Adrenal gland (tissue), 5 donors: ENCODE data around the gene DIAPH3.
"Not testable (repeated sequence)": the region's sequence is repeated elsewhere in the genome, so short reads cannot be mapped to it uniquely, and the experiment has no call there.

Source experiments
- POLR2A ChIP-seq, 2 donors: fragments of 450-650 bp; IDR thresholded peaks; one replicate each; pipeline ENCODE4 v1.6.1; 2017; ENCODE audit warnings: antibody characterized with exemption in 2 of 2, mild to moderate bottlenecking in 2 of 2, moderate library complexity in 1 of 2
- TF ChIP-seq, protein P1 (sequence below), 6 experiments: fragments of 450-650 bp in 4 of 6; fragments of 200-600 bp in 2 of 6; sonication (generic) in 1 of 6; IDR thresholded peaks; 1 replicate in 5 of 6; 2 replicates in 1 of 6; pipeline versions ENCODE4 v1.5.1 to v1.8.0; 2016 to 2021; ENCODE audit warnings: antibody characterized with exemption in 6 of 6, mild to moderate bottlenecking in 2 of 6, moderate library complexity in 1 of 6
- donor health status: DM: no; HTN: no; CAD: no.

DNA sequence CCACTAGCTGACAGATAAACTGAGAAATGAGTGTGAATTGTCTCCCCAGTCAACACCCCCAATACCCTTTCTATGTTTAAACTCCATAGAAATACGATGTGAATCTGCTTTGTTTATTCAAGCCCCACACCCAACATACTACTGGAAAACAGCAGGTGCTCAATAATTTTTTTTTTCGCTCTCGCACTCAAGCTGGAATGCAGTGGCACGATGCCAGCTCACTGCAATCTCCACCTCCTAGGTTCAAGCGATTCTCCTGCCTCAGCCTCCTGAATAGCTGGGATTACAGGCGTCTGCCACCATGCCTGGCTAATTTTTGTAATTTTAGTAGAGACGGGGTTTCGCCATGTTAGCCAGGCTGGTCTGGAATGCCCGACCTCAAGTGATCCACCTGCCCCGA lies 123.1 kb downstream of the DIAPH3 start:
- TF ChIP-seq, protein P1, sequence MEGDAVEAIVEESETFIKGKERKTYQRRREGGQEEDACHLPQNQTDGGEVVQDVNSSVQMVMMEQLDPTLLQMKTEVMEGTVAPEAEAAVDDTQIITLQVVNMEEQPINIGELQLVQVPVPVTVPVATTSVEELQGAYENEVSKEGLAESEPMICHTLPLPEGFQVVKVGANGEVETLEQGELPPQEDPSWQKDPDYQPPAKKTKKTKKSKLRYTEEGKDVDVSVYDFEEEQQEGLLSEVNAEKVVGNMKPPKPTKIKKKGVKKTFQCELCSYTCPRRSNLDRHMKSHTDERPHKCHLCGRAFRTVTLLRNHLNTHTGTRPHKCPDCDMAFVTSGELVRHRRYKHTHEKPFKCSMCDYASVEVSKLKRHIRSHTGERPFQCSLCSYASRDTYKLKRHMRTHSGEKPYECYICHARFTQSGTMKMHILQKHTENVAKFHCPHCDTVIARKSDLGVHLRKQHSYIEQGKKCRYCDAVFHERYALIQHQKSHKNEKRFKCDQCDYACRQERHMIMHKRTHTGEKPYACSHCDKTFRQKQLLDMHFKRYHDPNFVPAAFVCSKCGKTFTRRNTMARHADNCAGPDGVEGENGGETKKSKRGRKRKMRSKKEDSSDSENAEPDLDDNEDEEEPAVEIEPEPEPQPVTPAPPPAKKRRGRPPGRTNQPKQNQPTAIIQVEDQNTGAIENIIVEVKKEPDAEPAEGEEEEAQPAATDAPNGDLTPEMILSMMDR (IDR thresholded peaks at IDR 0.05), result not testable (repeated sequence)
- not testable (repeated sequence) for TF ChIP-seq POLR2A (IDR thresholded peaks at IDR 0.05)
